GM10266 (cell line): ENCODE data around the gene SLC35G1.

ENCODE experiments used
- DNase-seq: peaks from one replicate; pipeline ENCODE4 v3.0.0; 2012; ENCODE audit errors: extremely low spot score
- TF ChIP-seq, protein P1 (sequence below): IDR thresholded peaks from 2 replicates; pipeline ENCODE4 v1.5.1; 2012; ENCODE audit warnings: mild to moderate bottlenecking, low read depth; ENCODE audit not compliant: control insufficient read depth, insufficient read depth; ENCODE audit errors: missing control alignments

The SLC35G1 gene

DNA sequence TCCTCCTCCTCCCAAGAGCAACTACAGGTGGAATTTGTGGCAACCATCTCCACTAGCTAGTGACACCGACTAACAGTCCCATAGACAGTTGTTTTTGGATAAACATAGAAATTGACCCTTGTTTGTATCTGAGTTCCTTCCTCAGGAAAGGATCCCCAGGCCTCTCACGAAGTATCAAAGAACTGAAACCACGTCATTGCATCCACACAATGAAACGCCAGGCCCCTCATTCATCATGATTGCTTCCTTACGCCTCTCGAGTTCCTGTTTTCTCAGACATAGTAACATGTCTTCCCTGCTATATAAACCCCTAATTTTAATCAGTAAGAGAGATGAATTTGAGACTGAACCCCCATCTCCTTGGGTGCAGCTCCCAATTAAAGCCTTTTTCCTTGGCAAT, 18.1 kb downstream of the SLC35G1 start:
- TF ChIP-seq, protein P1, sequence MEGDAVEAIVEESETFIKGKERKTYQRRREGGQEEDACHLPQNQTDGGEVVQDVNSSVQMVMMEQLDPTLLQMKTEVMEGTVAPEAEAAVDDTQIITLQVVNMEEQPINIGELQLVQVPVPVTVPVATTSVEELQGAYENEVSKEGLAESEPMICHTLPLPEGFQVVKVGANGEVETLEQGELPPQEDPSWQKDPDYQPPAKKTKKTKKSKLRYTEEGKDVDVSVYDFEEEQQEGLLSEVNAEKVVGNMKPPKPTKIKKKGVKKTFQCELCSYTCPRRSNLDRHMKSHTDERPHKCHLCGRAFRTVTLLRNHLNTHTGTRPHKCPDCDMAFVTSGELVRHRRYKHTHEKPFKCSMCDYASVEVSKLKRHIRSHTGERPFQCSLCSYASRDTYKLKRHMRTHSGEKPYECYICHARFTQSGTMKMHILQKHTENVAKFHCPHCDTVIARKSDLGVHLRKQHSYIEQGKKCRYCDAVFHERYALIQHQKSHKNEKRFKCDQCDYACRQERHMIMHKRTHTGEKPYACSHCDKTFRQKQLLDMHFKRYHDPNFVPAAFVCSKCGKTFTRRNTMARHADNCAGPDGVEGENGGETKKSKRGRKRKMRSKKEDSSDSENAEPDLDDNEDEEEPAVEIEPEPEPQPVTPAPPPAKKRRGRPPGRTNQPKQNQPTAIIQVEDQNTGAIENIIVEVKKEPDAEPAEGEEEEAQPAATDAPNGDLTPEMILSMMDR, result no peak
- DNase-seq, result no peak

DNA sequence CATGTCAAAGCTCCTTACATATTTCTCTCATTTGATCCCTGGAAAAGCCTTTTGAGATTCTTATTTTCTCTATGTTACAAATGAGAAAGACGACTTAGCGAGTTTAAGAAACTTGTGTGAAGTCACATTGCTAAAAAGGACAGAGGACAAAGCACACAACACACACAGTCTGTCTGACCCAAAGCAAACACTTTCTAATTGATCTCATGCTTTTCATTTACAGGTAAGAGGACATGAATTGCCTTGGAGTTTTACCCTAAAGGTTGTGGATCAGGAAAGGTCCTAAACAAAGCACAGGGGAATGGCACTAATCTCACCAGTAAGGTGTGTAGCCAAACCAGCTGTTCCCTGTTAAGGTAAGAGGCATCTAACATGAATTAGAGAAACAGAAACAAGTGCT, 18.7 kb downstream of the SLC35G1 start:
- no peak for DNase-seq
- TF ChIP-seq, protein P1, result no peak

DNA sequence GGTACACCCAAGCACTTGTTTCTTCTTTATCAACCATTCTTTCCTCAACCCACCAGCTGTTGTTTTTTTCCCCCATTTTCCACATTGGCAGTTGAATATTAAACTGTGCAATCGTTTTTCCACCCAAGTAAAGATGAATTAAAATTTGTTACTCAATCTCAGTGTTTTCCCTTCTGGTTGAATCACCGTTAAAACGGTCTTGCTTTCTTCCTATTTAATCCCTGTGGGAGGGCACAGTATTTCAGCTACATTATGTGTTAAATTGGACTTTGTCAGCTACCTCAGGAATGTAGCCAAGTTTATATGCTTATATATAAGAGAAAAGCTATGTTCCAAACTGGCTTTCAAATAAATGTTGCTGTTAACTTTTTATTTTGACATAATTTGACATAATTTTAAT, 19.9 kb downstream of the SLC35G1 start:
- TF ChIP-seq, protein P1, result no peak
- no peak for DNase-seq

DNA sequence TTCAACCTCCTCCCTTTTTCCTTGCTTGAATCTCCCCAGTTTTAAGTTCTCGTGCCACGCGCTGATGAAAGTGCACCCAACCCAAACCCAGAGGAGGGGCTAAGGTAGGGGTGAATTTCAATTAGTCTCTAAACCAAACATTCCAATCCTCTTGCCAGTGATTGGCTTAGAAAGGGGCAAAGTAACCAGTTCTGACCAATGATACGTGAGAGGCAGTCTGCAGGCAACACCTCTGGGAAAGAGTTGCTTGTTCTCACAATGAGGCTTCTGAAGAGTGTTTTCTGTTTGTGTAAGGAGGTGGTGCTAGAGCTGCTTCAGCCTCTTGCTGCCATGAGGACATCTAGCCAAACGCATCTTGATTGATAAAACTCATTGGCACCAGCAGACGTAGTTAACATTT, 21.8 kb downstream of the SLC35G1 start:
- no peak for DNase-seq
- TF ChIP-seq, protein P1, result no peak

DNA sequence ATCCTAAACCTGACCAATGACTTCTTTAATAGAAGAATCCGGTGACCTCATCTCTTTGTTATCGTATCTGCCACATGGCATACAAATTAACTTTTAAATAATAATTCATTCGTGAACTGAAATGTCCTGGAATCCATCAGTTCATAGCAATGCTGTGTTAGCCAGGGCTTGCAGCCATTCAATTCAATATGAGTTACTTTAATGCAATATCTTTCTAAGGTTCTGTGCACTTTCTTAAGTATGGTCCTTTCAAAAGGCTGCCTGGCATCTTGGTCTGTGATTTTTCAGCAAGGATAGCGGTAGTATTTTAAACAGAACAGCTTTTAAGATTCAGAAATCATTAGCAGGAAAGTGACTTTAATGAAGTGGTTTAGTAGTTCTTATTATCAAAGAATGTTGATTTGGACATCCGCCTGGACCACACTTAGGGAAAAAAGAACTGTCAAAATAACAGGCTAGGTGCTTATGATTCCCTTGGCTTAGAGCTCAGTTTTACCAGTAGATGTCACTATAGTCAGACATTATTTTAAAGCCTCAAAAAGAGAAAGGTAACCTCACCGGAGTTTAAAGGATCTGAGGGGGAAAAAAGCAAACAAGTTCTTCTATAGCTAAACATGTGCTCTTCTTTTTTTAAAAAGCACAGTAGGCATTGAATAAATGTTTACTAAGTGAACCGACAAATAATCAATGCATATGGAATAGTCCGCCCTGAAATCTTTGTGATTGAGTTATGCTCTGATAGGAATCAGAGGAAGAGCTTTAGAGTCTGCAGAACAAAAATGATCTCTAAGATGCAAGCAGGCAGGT, 22.7 kb downstream of the SLC35G1 start:
- TF ChIP-seq, protein P1, result peak; percentile 45
- DNase-seq, result no peak

DNA sequence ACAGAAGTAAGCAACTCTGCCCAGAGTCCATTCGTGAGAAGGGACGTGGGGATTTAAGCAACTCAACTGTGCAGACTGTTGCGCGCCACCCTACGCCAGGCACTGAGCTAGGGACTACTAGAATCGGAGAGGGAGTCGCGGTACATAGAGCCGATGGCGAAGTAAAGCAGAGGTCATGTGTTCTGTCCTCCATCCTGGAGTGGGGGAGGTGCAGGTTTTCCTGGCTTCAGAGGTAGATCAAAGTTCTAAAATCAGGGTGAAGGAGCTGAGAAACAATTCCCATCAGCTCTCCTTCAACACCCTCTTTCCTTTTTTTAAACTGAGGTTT, 23.2 kb downstream of the SLC35G1 start:
- DNase-seq, result no peak
- TF ChIP-seq, protein P1, result no peak

DNA sequence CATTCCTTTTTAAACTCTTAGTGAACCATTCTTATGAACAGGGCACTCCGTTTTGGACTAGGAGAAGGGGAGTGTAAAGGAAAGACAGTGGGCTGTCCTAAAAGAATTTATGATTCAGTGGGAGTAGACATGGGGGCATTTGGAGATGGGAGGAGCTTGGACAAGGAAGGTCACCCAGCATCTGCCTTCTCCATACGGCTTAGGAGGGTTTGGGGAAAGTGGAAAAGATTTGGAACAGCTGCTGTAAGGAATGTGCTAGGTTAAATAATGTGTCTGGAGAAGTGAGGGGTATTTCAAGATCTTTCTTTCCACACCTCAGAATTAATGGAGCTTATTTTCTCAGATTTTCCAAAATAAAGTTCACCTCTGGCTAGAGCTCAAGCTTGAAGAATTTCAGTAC, 24.0 kb downstream of the SLC35G1 start:
- no peak for DNase-seq
- TF ChIP-seq, protein P1, result no peak
